MCF 10A (cell line): Measurements from ENCODE around the gene SEMA5A. TPM values are rescaled to one million over a fixed set of nuclear protein-coding genes. Genes with fewer than 3 reads are reported as not detected.

Experiments used
- BruUV-seq: library from RNA; stranded (reverse); fragments of 400-500 nt; replicated peaks from 2 replicates; lab custom pipeline; 2021; lab: Mats Ljungman, UMichigan
- CTCF ChIA-PET: fragments of 300-600 bp; sonication (Branson Sonifier 250); formaldehyde crosslinking; extraction: SDS; loops from one replicate; lab custom pipeline; 2021; ENCODE audit warnings: antibody characterized with exemption, inconsistent platforms; lab: Yijun Ruan, JAX
- POLR2A ChIA-PET: fragments of 300-600, 350-650 bp; sonication (Branson Sonifier 250); formaldehyde crosslinking; extraction: SDS; loops from one replicate; lab custom pipeline; 2020; ENCODE audit warnings: antibody characterized with exemption, inconsistent platforms; lab: Yijun Ruan, JAX
- DNase-seq: peaks from one replicate; pipeline ENCODE4 v3.0.0-alpha.2; 2018; ENCODE audit not compliant: unreplicated experiment
- H3K27ac Mint-ChIP-seq: one replicate; pipeline ENCODE4 v1.8.0; 2022; ENCODE audit warnings: mild to moderate bottlenecking, low read depth, mixed read lengths; ENCODE audit not compliant: unreplicated experiment
- H3K27me3 Mint-ChIP-seq: one replicate; pipeline ENCODE4 v1.8.0; 2022; ENCODE audit warnings: mixed read lengths; ENCODE audit not compliant: insufficient read depth, unreplicated experiment
- H3K36me3 Mint-ChIP-seq: one replicate; pipeline ENCODE4 v1.8.0; 2022; ENCODE audit warnings: mild to moderate bottlenecking, moderate library complexity, mixed read lengths; ENCODE audit not compliant: insufficient read depth, unreplicated experiment
- H3K4me1 Mint-ChIP-seq: one replicate; pipeline ENCODE4 v1.8.0; 2022; ENCODE audit warnings: mixed read lengths; ENCODE audit not compliant: insufficient read depth, unreplicated experiment
- H3K4me3 Mint-ChIP-seq: one replicate; pipeline ENCODE4 v1.8.0; 2022; ENCODE audit warnings: mild to moderate bottlenecking, moderate library complexity, mixed read lengths; ENCODE audit not compliant: unreplicated experiment
- H3K9me3 Mint-ChIP-seq: one replicate; pipeline ENCODE4 v1.8.0; 2022; ENCODE audit warnings: mixed read lengths; ENCODE audit not compliant: unreplicated experiment
- intact Hi-C: fragments of 100-400 bp; cut with micrococcal nuclease; formaldehyde crosslinking; loops from 2 replicates; pipeline ENCODE4 v1.14.1; 2022
- total RNA-seq: library from RNA; stranded (reverse); gene quantifications from 2 replicates; pipeline ENCODE4 v1.2.3, GENCODE V29; 2022
- TF ChIP-seq, protein P1 (sequence below): fragments of 200-600 bp; IDR thresholded peaks from one replicate; pipeline ENCODE4 v1.8.0; 2022; ENCODE audit warnings: antibody characterized with exemption, mild to moderate bottlenecking; ENCODE audit not compliant: unreplicated experiment

The SEMA5A gene
- total RNA-seq, 1 experiment from 2014 or later, result 1.2 TPM

- TF ChIP-seq, protein P1, sequence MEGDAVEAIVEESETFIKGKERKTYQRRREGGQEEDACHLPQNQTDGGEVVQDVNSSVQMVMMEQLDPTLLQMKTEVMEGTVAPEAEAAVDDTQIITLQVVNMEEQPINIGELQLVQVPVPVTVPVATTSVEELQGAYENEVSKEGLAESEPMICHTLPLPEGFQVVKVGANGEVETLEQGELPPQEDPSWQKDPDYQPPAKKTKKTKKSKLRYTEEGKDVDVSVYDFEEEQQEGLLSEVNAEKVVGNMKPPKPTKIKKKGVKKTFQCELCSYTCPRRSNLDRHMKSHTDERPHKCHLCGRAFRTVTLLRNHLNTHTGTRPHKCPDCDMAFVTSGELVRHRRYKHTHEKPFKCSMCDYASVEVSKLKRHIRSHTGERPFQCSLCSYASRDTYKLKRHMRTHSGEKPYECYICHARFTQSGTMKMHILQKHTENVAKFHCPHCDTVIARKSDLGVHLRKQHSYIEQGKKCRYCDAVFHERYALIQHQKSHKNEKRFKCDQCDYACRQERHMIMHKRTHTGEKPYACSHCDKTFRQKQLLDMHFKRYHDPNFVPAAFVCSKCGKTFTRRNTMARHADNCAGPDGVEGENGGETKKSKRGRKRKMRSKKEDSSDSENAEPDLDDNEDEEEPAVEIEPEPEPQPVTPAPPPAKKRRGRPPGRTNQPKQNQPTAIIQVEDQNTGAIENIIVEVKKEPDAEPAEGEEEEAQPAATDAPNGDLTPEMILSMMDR, result no peak
- Mint-ChIP-seq H3K4me1 (no peaks in the 10 kb centered on the region), H3K27ac (no peak overlapping the region), H3K4me3 (no peak overlapping the region), H3K27me3 (no peaks in the 10 kb centered on the region), H3K9me3 (peaks cover 23% of the 10 kb centered on the region), H3K36me3 (no peaks in the 10 kb centered on the region)
- no peak for DNase-seq
- POLR2A ChIA-PET, result no interaction called here
- CTCF ChIA-PET, result interaction anchor here (0.7 kb wide), 1 partner anchor 963 kb away, joined by 4 read pairs; no protein-coding TSS in a partner anchor
- intact Hi-C loops, result no loop called here
- BruUV-seq, result no TSS peak
Observed at GRCh38 chr5:9480499-9480898, 65.4 kb downstream of the SEMA5A start.

- POLR2A ChIA-PET, result no interaction called here
- intact Hi-C loops, result no loop called here
- BruUV-seq, result no TSS peak
- Mint-ChIP-seq H3K4me3 (no peak overlapping the region), H3K36me3 (no peaks in the 10 kb centered on the region), H3K9me3 (peaks cover 23% of the 10 kb centered on the region), H3K4me1 (no peaks in the 10 kb centered on the region), H3K27me3 (no peaks in the 10 kb centered on the region), H3K27ac (no peak overlapping the region)
- CTCF ChIA-PET, result interaction anchor here (0.7 kb wide), 1 partner anchor 963 kb away, joined by 4 read pairs; no protein-coding TSS in a partner anchor
- TF ChIP-seq, protein P1, result no peak
- no peak for DNase-seq
Observed at GRCh38 chr5:9479990-9480389, 65.9 kb downstream of the SEMA5A start.

DNA sequence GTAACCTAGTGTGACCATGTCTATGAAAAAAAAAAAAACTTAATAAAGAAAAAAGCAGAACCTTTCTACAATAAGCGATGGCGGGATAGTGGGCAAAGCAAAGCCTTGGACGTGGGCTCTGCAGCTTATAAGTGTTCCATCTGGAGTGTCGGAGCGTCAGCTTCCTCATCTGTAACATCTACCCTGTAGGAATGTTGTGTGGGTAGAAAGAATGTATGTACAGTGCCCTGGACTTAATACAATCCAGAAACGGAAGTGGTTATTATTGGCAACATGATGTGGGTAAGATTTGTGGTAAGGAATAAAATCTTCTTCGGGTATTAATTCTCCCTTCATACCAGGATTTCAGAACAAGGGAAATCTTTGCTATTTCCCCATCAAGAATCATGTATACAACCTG lies 66.5 kb downstream of the SEMA5A start:
- no peak overlapping the region for H3K4me3 Mint-ChIP-seq
- no peaks in the 10 kb centered on the region for H3K36me3 Mint-ChIP-seq

DNA sequence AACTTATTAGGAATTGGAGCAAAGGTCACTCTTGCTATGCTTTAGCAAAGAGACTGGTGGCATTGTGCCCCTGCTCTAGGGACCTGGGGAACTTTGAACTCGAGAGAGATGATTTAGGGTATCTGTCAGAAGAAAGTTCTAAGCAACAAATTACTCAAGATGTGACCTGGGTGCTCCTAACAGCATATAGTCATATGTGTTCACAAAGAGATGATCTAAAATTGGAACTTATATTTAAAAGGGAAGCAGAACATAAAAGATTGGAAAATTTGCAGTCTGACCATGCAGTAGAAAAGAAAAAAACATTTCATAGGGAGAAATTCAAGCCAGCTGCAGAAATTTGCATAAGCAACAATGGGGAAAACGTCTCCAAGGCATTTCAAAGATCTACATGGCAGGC lies 68.3 kb downstream of the SEMA5A start:
- CTCF ChIA-PET, result no interaction called here
- no peaks in the 10 kb centered on the region for H3K36me3 Mint-ChIP-seq
- H3K9me3 Mint-ChIP-seq, result peaks cover 23% of the 10 kb centered on the region
- no peaks in the 10 kb centered on the region for H3K27me3 Mint-ChIP-seq
- no peaks in the 10 kb centered on the region for H3K4me1 Mint-ChIP-seq
- TF ChIP-seq, protein P1, result no peak
- H3K27ac Mint-ChIP-seq, result no peak overlapping the region
- POLR2A ChIA-PET, result no interaction called here
- no peak overlapping the region for H3K4me3 Mint-ChIP-seq
- intact Hi-C loops, result no loop called here
- DNase-seq, result no peak
- no TSS peak for BruUV-seq

More for the DNA sequence above, 66.5 kb downstream of the SEMA5A start:
- H3K27me3 Mint-ChIP-seq, result no peaks in the 10 kb centered on the region
- no peak overlapping the region for H3K27ac Mint-ChIP-seq
- TF ChIP-seq, protein P1, result no peak
- POLR2A ChIA-PET, result no interaction called here
- DNase-seq, result no peak
- intact Hi-C loops, result no loop called here
- H3K4me1 Mint-ChIP-seq, result no peaks in the 10 kb centered on the region
- CTCF ChIA-PET, result interaction anchor here (0.6 to 0.8 kb wide), 3 partner anchors 33 to 178 kb away, joined by 3 to 4 read pairs (median 4); no protein-coding TSS in a partner anchor
- H3K9me3 Mint-ChIP-seq, result peaks cover 23% of the 10 kb centered on the region
- BruUV-seq, result no TSS peak
